ENCODE data around the gene AMBRA1.

DNA sequence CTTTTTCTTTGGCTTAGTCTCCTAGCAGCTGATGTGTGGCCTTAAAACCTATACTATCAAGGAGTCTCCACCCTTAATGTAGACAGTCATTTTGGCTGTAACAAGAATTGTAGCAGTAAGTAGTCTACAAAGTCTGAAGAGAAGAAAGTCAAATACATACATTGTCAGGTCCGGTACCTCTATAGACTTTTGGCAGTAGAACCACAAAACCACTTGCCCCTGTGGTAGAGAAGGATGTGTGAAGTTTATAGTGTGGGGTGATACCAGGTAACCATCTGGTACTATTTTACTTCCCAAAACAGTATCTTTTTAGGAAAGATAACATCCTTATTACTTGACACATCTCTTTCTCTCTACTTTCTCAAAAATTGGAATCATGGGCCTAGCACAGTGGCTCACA lies 38.7 kb upstream of the AMBRA1 start:
- TF ChIP-seq CTCF (IDR thresholded peaks at IDR 0.05; ENCODE audit: borderline replicate concordance, extremely low read depth, low read length, poor library complexity, severe bottlenecking) (no peak), EZH2 (IDR thresholded peaks at IDR 0.05; ENCODE audit: borderline replicate concordance, low read depth, low read length, severe bottlenecking) (no peak)
